ENCODE measurements around the gene MED13L. TPM values are rescaled to one million over a fixed set of nuclear protein-coding genes. Genes with fewer than 3 reads are reported as not detected.

MED13L gene
- total RNA-seq, 1 donor from 2014 or later, result 39.8 TPM

DNA sequence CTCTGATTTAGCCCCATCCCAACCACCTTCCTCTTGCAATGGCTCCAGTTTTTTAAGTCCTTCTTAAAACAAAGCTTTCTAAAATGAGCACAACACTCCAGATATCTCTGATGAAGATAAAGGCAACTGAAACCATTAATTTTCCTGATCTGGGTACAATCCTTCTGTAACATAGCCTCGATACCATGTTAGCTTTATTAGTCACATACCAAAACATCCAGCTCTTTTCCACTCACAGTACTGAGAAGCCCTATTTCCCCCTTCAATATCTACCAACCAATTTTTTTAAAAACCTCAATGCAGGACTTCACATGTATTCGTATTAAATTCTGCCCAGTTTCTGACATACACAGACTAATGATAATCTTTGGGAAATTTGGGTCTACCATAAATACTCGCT is 105.9 kb downstream of the MED13L start:
- no peaks in the 10 kb centered on the region for H3K36me3 ChIP-seq (ENCODE audit: control insufficient read depth, insufficient read depth, low read length)
- no peak overlapping the region for H3K4me3 ChIP-seq (ENCODE audit: low read depth, low read length)
- DNase-seq (ENCODE audit: low read depth) (peak; percentile 31), FAIRE-seq (no peak)
- no peaks in the 10 kb centered on the region for H3K27me3 ChIP-seq (ENCODE audit: control insufficient read depth, insufficient read depth, low read length)
- TF ChIP-seq, protein P1, sequence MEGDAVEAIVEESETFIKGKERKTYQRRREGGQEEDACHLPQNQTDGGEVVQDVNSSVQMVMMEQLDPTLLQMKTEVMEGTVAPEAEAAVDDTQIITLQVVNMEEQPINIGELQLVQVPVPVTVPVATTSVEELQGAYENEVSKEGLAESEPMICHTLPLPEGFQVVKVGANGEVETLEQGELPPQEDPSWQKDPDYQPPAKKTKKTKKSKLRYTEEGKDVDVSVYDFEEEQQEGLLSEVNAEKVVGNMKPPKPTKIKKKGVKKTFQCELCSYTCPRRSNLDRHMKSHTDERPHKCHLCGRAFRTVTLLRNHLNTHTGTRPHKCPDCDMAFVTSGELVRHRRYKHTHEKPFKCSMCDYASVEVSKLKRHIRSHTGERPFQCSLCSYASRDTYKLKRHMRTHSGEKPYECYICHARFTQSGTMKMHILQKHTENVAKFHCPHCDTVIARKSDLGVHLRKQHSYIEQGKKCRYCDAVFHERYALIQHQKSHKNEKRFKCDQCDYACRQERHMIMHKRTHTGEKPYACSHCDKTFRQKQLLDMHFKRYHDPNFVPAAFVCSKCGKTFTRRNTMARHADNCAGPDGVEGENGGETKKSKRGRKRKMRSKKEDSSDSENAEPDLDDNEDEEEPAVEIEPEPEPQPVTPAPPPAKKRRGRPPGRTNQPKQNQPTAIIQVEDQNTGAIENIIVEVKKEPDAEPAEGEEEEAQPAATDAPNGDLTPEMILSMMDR (IDR thresholded peaks at IDR 0.05; ENCODE audit: insufficient read depth, low read length, severe bottlenecking), result no peak

GRCh38 chr12:116169071-116169470 is 108.4 kb downstream of the MED13L start:
- Histone ChIP-seq H3K4me3 (ENCODE audit: low read depth, low read length) (no peak overlapping the region), H3K27me3 (ENCODE audit: control insufficient read depth, insufficient read depth, low read length) (no peaks in the 10 kb centered on the region), H3K36me3 (ENCODE audit: control insufficient read depth, insufficient read depth, low read length) (no peaks in the 10 kb centered on the region)
- TF ChIP-seq, protein P1 (IDR thresholded peaks at IDR 0.05; ENCODE audit: insufficient read depth, low read length, severe bottlenecking), result no peak
- FAIRE-seq (no peak), DNase-seq (ENCODE audit: low read depth) (no peak)

GRCh38 chr12:116166306-116166705 is 111.2 kb downstream of the MED13L start:
- FAIRE-seq (no peak), DNase-seq (ENCODE audit: low read depth) (no peak)
- no peaks in the 10 kb centered on the region for H3K36me3 ChIP-seq (ENCODE audit: control insufficient read depth, insufficient read depth, low read length)
- TF ChIP-seq, protein P1 (IDR thresholded peaks at IDR 0.05; ENCODE audit: insufficient read depth, low read length, severe bottlenecking), result no peak
- H3K4me3 ChIP-seq (ENCODE audit: low read depth, low read length), result no peak overlapping the region
- no peaks in the 10 kb centered on the region for H3K27me3 ChIP-seq (ENCODE audit: control insufficient read depth, insufficient read depth, low read length)

- Histone ChIP-seq H3K27me3 (ENCODE audit: control insufficient read depth, insufficient read depth, low read length) (no peaks in the 10 kb centered on the region), H3K36me3 (ENCODE audit: control insufficient read depth, insufficient read depth, low read length) (no peaks in the 10 kb centered on the region), H3K4me3 (ENCODE audit: low read depth, low read length) (no peak overlapping the region)
- TF ChIP-seq, protein P1 (IDR thresholded peaks at IDR 0.05; ENCODE audit: insufficient read depth, low read length, severe bottlenecking), result no peak
- DNase-seq (ENCODE audit: low read depth) (peak; percentile 89), FAIRE-seq (no peak)
These were observed 112.5 kb downstream of the MED13L start for GRCh38 chr12:116165036-116165425.

DNA sequence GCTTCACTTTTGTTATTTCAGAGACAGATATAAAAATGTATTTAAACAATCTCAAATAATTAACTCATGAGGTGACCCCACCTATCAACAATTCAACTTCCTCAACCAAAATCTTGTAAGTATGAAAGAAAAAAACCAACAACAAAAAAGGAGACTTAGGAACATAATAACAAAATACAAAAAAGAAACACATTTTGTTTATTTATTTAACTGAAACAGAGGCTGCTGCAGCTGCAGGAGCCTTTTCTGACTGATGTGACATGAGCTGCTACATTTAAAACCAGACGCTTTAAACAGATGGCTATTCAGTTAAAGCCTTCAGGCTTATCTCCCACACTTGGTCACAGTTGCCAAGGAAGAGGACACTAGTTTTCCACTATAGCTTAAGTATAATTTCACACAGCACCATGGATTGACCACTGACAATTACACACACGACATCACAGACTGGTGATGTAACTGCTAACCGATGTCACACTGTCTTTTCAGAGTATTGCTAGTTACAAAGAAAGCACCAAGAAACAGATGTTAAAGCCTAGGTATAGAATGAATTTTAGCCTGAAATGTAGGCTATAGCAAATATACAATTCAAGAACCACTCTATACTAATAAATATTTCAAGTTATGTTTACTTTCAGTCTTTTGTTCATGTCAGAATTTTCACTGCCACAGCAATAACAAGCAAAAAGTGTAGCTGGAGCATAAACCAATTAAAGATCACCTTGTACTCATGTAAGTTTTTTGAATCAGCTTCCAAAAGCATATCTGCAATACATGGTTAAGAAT is 113.0 kb downstream of the MED13L start:
- Histone ChIP-seq H3K36me3 (ENCODE audit: control insufficient read depth, insufficient read depth, low read length) (no peaks in the 10 kb centered on the region), H3K4me3 (ENCODE audit: low read depth, low read length) (no peak overlapping the region), H3K27me3 (ENCODE audit: control insufficient read depth, insufficient read depth, low read length) (no peaks in the 10 kb centered on the region)
- TF ChIP-seq, protein P1 (IDR thresholded peaks at IDR 0.05; ENCODE audit: insufficient read depth, low read length, severe bottlenecking), result no peak
- no peak for FAIRE-seq
- no peak for DNase-seq (ENCODE audit: low read depth)

- H3K4me3 ChIP-seq (ENCODE audit: low read depth, low read length), result no peak overlapping the region
- H3K27me3 ChIP-seq (ENCODE audit: control insufficient read depth, insufficient read depth, low read length), result no peaks in the 10 kb centered on the region
- TF ChIP-seq, protein P1 (IDR thresholded peaks at IDR 0.05; ENCODE audit: insufficient read depth, low read length, severe bottlenecking), result no peak
- H3K36me3 ChIP-seq (ENCODE audit: control insufficient read depth, insufficient read depth, low read length), result no peaks in the 10 kb centered on the region
- FAIRE-seq (no peak), DNase-seq (ENCODE audit: low read depth) (no peak)
These were observed 115.4 kb downstream of the MED13L start for GRCh38 chr12:116162071-116162470.

Data from bronchial epithelial cell (primary cell).